ENCODE results near the gene VAMP1. TPM values are rescaled to one million over a fixed set of nuclear protein-coding genes. Genes with fewer than 3 reads are reported as not detected.

VAMP1 gene
- total and polyA plus RNA-seq, 4 donors: 38.3 to 279 (median 232) TPM

DNA sequence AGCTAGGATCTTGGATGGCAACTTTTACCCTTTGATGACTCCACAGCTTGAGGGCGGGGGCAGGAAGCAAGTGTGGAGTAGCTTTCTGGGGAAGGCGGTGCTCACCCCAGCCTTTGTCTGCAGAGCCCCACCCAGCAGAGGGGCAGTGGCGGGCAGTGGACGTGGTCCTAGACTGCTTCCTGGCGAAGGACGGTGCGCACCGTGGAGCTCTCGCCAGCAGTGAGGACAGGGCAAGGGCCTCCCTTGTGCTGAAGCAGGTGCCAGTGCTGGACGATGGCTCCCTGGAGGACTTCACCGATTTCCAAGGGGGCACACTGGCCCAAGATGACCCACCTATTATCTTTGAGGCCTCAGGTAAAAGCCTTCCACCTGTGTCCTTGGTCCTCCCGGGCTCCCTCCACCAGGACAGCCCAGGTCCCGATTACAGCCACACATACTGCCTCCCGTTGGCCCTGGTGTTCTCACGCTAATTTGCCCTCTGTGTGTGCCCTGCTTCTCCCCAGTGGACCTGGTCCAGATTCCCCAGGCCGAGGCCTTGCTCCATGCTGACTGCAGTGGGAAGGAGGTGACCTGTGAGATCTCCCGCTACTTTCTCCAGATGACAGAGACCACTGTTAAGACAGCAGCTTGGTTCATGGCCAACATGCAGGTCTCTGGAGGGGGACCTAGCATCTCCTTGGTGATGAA lies 17.4 kb downstream of the VAMP1 start:
- WGBS (ENCODE audit: insufficient coverage): 85% methylated on average over 17 of the region's 17 CpGs
- Histone ChIP-seq H3K4me3 (ENCODE audit: low read depth, low read length) (peak overlapping the region; percentile 72), H3K27ac (ENCODE audit: low read depth, low read length) (peak overlapping the region; percentile 97), H3K4me1 (ENCODE audit: control insufficient read depth, insufficient read depth, low read length) (peaks cover 38% of the 10 kb centered on the region), H3K9me3 (ENCODE audit: control insufficient read depth, insufficient read depth, low read length) (no peaks in the 10 kb centered on the region), H3K27me3 (ENCODE audit: control insufficient read depth, insufficient read depth, low read length) (no peaks in the 10 kb centered on the region), H3K36me3 (ENCODE audit: control insufficient read depth, insufficient read depth, low read length) (peaks cover 18% of the 10 kb centered on the region)
- DNase-seq (ENCODE audit: low read depth in 4 of 6, low spot score in 6 of 6): no peak

GRCh38 chr12:6452245-6452943 lies 18.1 kb downstream of the VAMP1 start:
- WGBS (ENCODE audit: insufficient coverage): 25% methylated on average over 7 of the region's 9 CpGs
- Histone ChIP-seq H3K36me3 (ENCODE audit: control insufficient read depth, insufficient read depth, low read length) (peaks cover 13% of the 10 kb centered on the region), H3K4me3 (ENCODE audit: low read depth, low read length) (peak overlapping the region; percentile 72), H3K27ac (ENCODE audit: low read depth, low read length) (peak overlapping the region; percentile 97), H3K9me3 (ENCODE audit: control insufficient read depth, insufficient read depth, low read length) (no peaks in the 10 kb centered on the region), H3K4me1 (ENCODE audit: control insufficient read depth, insufficient read depth, low read length) (peaks cover 38% of the 10 kb centered on the region), H3K27me3 (ENCODE audit: control insufficient read depth, insufficient read depth, low read length) (no peaks in the 10 kb centered on the region)
- DNase-seq (ENCODE audit: low read depth in 4 of 6, low spot score in 6 of 6): peak in 2 of 6 donors; percentile 26 to 43

DNA sequence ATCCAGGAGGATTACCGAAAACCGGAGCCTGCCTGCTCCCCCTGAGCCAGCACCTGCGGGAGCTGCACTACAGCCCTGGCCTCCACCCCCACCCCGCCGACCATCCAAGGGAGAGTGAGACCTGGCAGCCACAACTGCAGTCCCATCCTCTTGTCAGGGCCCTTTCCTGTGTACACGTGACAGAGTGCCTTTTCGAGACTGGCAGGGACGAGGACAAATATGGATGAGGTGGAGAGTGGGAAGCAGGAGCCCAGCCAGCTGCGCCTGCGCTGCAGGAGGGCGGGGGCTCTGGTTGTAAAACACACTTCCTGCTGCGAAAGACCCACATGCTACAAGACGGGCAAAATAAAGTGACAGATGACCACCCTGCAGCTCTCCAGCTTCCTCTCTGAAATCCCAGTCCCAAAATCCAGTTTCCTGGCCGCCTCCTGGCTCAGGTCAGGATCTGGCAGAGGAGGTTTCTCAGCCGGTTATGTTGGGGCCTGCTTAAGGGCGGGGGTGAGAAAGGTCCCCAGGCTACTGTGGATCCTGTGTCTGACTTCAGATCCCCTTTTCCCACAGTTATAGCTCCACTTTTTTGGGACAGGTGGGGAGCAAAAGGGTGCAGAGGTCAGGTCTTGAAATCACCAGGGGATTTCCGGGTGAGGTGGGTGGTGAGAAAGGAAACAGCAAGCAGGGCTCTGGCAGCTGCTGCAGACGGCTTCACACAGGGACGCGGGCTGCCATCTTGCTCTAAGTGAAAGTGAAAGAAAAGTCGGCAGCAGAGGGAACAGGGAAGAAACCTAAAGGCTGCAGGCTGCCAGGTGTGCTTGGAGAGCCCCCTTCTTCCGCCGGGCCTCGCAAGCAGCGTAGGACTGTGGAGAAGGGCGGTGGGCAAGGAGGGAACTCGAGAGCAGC lies 18.9 kb downstream of the VAMP1 start, which contains the start of gene TAPBPL:
TAPBPL (plus strand) TSS at position 695 of the 897 bp plus-strand sequence. CDS start 207 bp downstream, outside the sequence.
- Histone ChIP-seq H3K4me1 (ENCODE audit: control insufficient read depth, insufficient read depth, low read length) (peaks cover 38% of the 10 kb centered on the region), H3K4me3 (ENCODE audit: low read depth, low read length) (peak within 1 kb of the TSS; percentile 72), H3K36me3 (ENCODE audit: control insufficient read depth, insufficient read depth, low read length) (peaks cover 16% of the 10 kb centered on the region), H3K9me3 (ENCODE audit: control insufficient read depth, insufficient read depth, low read length) (no peaks in the 10 kb centered on the region), H3K27ac (ENCODE audit: low read depth, low read length) (peak within 1 kb of the TSS; percentile 97), H3K27me3 (ENCODE audit: control insufficient read depth, insufficient read depth, low read length) (no peaks in the 10 kb centered on the region)
- WGBS (ENCODE audit: insufficient coverage): 8% methylated on average over 23 of the region's 27 CpGs
- DNase-seq (ENCODE audit: low read depth in 4 of 6, low spot score in 6 of 6): peak; percentile 74 to 98 (median 86)

GRCh38 chr12:6450869-6451347 lies 19.6 kb downstream of the VAMP1 start:
- Histone ChIP-seq H3K27me3 (ENCODE audit: control insufficient read depth, insufficient read depth, low read length) (no peaks in the 10 kb centered on the region), H3K27ac (ENCODE audit: low read depth, low read length) (peak overlapping the region; percentile 97), H3K9me3 (ENCODE audit: control insufficient read depth, insufficient read depth, low read length) (no peaks in the 10 kb centered on the region), H3K4me3 (ENCODE audit: low read depth, low read length) (peak overlapping the region; percentile 72), H3K36me3 (ENCODE audit: control insufficient read depth, insufficient read depth, low read length) (peaks cover 20% of the 10 kb centered on the region), H3K4me1 (ENCODE audit: control insufficient read depth, insufficient read depth, low read length) (peaks cover 38% of the 10 kb centered on the region)
- DNase-seq (ENCODE audit: low read depth in 4 of 6, low spot score in 6 of 6): peak in 1 of 6 donors; percentile 38
- WGBS (ENCODE audit: insufficient coverage): 7% methylated on average over 10 of the region's 11 CpGs

- WGBS (ENCODE audit: insufficient coverage): 76% methylated on average over 11 of the region's 16 CpGs
Observed at GRCh38 chr12:6450091-6450868, 20.2 kb downstream of the VAMP1 start.

GRCh38 chr12:6444704-6445688 lies 25.5 kb downstream of the VAMP1 start, which contains the start of gene CD27:
CD27 (plus strand) TSS chr12:6444955; CDS start chr12:6445096, 141 bp downstream.
- Histone ChIP-seq H3K27me3 (ENCODE audit: control insufficient read depth, insufficient read depth, low read length) (no peaks in the 10 kb centered on the region), H3K4me3 (ENCODE audit: low read depth, low read length) (no peak within 1 kb of the TSS), H3K36me3 (ENCODE audit: control insufficient read depth, insufficient read depth, low read length) (peaks cover 19% of the 10 kb centered on the region), H3K4me1 (ENCODE audit: control insufficient read depth, insufficient read depth, low read length) (peaks cover 3% of the 10 kb centered on the region), H3K9me3 (ENCODE audit: control insufficient read depth, insufficient read depth, low read length) (no peaks in the 10 kb centered on the region), H3K27ac (ENCODE audit: low read depth, low read length) (no peak within 1 kb of the TSS)
- no peak for DNase-seq (ENCODE audit: low read depth in 4 of 6, low spot score in 6 of 6)
- WGBS (ENCODE audit: insufficient coverage): 92% methylated on average over 9 of the region's 16 CpGs

More at GRCh38 chr12:6450091-6450868, 20.2 kb downstream of the VAMP1 start:
- Histone ChIP-seq H3K4me1 (ENCODE audit: control insufficient read depth, insufficient read depth, low read length) (peaks cover 38% of the 10 kb centered on the region), H3K27ac (ENCODE audit: low read depth, low read length) (peak overlapping the region; percentile 97), H3K9me3 (ENCODE audit: control insufficient read depth, insufficient read depth, low read length) (no peaks in the 10 kb centered on the region), H3K27me3 (ENCODE audit: control insufficient read depth, insufficient read depth, low read length) (no peaks in the 10 kb centered on the region), H3K4me3 (ENCODE audit: low read depth, low read length) (peak overlapping the region; percentile 72), H3K36me3 (ENCODE audit: control insufficient read depth, insufficient read depth, low read length) (peaks cover 20% of the 10 kb centered on the region)
- DNase-seq (ENCODE audit: low read depth in 4 of 6, low spot score in 6 of 6): peak in 1 of 6 donors; percentile 20

DNA sequence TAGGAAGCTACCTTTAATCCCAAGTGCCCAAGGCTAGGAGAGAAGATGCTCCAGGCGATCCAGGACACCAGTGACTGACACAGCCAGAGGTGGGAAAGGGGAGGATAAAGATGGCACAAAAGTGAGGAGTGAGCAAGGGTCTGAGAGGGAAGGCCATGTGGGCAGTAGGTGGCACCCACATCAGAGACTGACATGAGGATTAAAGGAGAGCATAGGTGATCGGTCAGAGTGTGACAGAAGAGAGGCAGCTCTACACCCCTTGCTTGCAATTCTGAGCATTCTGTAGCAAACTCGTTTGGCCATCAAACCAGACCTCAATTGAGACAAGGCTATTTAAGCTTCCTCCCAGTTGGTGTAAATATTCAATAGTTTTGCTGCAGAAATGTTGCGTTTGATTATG lies 26.4 kb downstream of the VAMP1 start:
- Histone ChIP-seq H3K27ac (ENCODE audit: low read depth, low read length) (no peak overlapping the region), H3K27me3 (ENCODE audit: control insufficient read depth, insufficient read depth, low read length) (no peaks in the 10 kb centered on the region), H3K36me3 (ENCODE audit: control insufficient read depth, insufficient read depth, low read length) (peaks cover 19% of the 10 kb centered on the region), H3K9me3 (ENCODE audit: control insufficient read depth, insufficient read depth, low read length) (no peaks in the 10 kb centered on the region), H3K4me1 (ENCODE audit: control insufficient read depth, insufficient read depth, low read length) (no peaks in the 10 kb centered on the region), H3K4me3 (ENCODE audit: low read depth, low read length) (no peak overlapping the region)
- WGBS (ENCODE audit: insufficient coverage): 87% methylated on average over 1 of the region's 4 CpGs
- no peak for DNase-seq (ENCODE audit: low read depth in 4 of 6, low spot score in 6 of 6)

GRCh38 chr12:6443361-6443983 lies 27.0 kb downstream of the VAMP1 start:
- DNase-seq (ENCODE audit: low read depth in 4 of 6, low spot score in 6 of 6): no peak

More at GRCh38 chr12:6443361-6443983, 27.0 kb downstream of the VAMP1 start:
- Histone ChIP-seq H3K9me3 (ENCODE audit: control insufficient read depth, insufficient read depth, low read length) (no peaks in the 10 kb centered on the region), H3K27me3 (ENCODE audit: control insufficient read depth, insufficient read depth, low read length) (no peaks in the 10 kb centered on the region), H3K4me3 (ENCODE audit: low read depth, low read length) (no peak overlapping the region), H3K36me3 (ENCODE audit: control insufficient read depth, insufficient read depth, low read length) (peaks cover 19% of the 10 kb centered on the region), H3K4me1 (ENCODE audit: control insufficient read depth, insufficient read depth, low read length) (no peaks in the 10 kb centered on the region), H3K27ac (ENCODE audit: low read depth, low read length) (no peak overlapping the region)
- WGBS (ENCODE audit: insufficient coverage): 78% methylated on average over 6 of the region's 9 CpGs
